Activated CD8-positive, alpha-beta T cell treated with anti-CD3 and anti-CD28 coated beads for 36 hours (primary cell): ENCODE results near the gene MKNK1. TPM values are rescaled to one million over a fixed set of nuclear protein-coding genes. Genes with fewer than 3 reads are reported as not detected.
A peak's percentile ranks its signal among the peaks of the same experiment; 100 is the strongest.

Experiments used
- ATAC-seq: fragments of 200-7000 bp; cut with Tn5 transposase; one replicate; pipeline ENCODE4 v1.10.0; 2021; ENCODE audit warnings: mild to moderate bottlenecking, moderate library complexity
- CTCF ChIA-PET: fragments of 350-600 bp; sonication (Branson Sonifier 250); formaldehyde crosslinking; loops from one replicate; lab custom pipeline; 2021; ENCODE audit warnings: antibody characterized with exemption; lab: Charles Lee
- POLR2A ChIA-PET: fragments of 350-600 bp; sonication (Branson Sonifier 250); formaldehyde crosslinking; loops from one replicate; lab custom pipeline; 2021; ENCODE audit warnings: antibody characterized with exemption; lab: Charles Lee
- DNase-seq: peaks from one replicate; pipeline ENCODE4 v3.0.0-alpha.2; 2020
- H3K27ac Mint-ChIP-seq: one replicate; pipeline ENCODE4 v1.8.0; 2021; ENCODE audit warnings: mild to moderate bottlenecking, mixed read lengths
- H3K27me3 Mint-ChIP-seq: one replicate; pipeline ENCODE4 v1.8.0; 2021; ENCODE audit warnings: mixed read lengths
- H3K36me3 Mint-ChIP-seq: one replicate; pipeline ENCODE4 v1.8.0; 2021; ENCODE audit warnings: low read depth, mixed read lengths
- H3K4me1 Mint-ChIP-seq: one replicate; pipeline ENCODE4 v1.8.0; 2021; ENCODE audit warnings: low read depth, mixed read lengths
- H3K4me3 Mint-ChIP-seq: one replicate; pipeline ENCODE4 v1.8.0; 2021; ENCODE audit warnings: mild to moderate bottlenecking, moderate library complexity, mixed read lengths
- H3K9me3 Mint-ChIP-seq: one replicate; pipeline ENCODE4 v1.8.0; 2021; ENCODE audit warnings: mixed read lengths
- CTCF ChIP-seq: fragments of 200-600 bp; IDR thresholded peaks from one replicate; pipeline ENCODE4 v1.8.0; 2022; ENCODE audit warnings: antibody characterized with exemption, mild to moderate bottlenecking
- intact Hi-C: fragments of 100-400 bp; cut with micrococcal nuclease; formaldehyde crosslinking; loops from one replicate; pipeline ENCODE4 v1.10.0; 2022
- total RNA-seq, 2 experiments: library from RNA; stranded (reverse); gene quantifications; one replicate each; pipeline ENCODE4 v1.2.3, GENCODE V29; 2021

MKNK1 gene
- total RNA-seq, 2 experiments from 2014 or later, result 31.1 to 35.5 TPM

- no peaks in the 10 kb centered on the region for H3K36me3 Mint-ChIP-seq
- H3K4me1 Mint-ChIP-seq, result peaks cover 14% of the 10 kb centered on the region
- DNase-seq (no peak), ATAC-seq (no peak)
- no peak overlapping the region for H3K27ac Mint-ChIP-seq
- H3K4me3 Mint-ChIP-seq, result no peak overlapping the region
- intact Hi-C loops, result loop anchor here (5.0 kb wide), 1 partner anchor 181 kb away; the partner anchor contains the start of gene EFCAB14
- POLR2A ChIA-PET, result interaction anchor here (1.8 kb wide), 1 partner anchor 56 kb away, joined by 3 read pairs; no protein-coding TSS in a partner anchor
- CTCF ChIA-PET, result interaction anchor here (1.5 kb wide), 1 partner anchor 35 kb away, joined by 4 read pairs; no protein-coding TSS in a partner anchor
- H3K9me3 Mint-ChIP-seq, result no peaks in the 10 kb centered on the region
- H3K27me3 Mint-ChIP-seq, result peaks cover 13% of the 10 kb centered on the region
- TF ChIP-seq CTCF, result no peak
These were observed 67.5 kb downstream of the MKNK1 start for GRCh38 chr1:46536527-46536926.

GRCh38 chr1:46535063-46535462 lies 69.0 kb downstream of the MKNK1 start:
- Mint-ChIP-seq H3K4me3 (no peak overlapping the region), H3K27ac (no peak overlapping the region), H3K36me3 (no peaks in the 10 kb centered on the region), H3K9me3 (no peaks in the 10 kb centered on the region), H3K4me1 (peaks cover 16% of the 10 kb centered on the region), H3K27me3 (peaks cover 12% of the 10 kb centered on the region)
- POLR2A ChIA-PET, result interaction anchor here (0.7 to 1.3 kb wide), 3 partner anchors 11 to 81 kb away, joined by 3 to 6 read pairs (median 3); no protein-coding TSS in a partner anchor
- DNase-seq (peak; percentile 58), ATAC-seq (no peak)
- intact Hi-C loops, result loop anchor here (5.0 kb wide), 1 partner anchor 182 kb away; the partner anchor contains the start of gene EFCAB14
- CTCF ChIA-PET, result interaction anchor here (0.9 to 4.1 kb wide), 10 partner anchors 11 to 190 kb away, joined by 3 to 26 read pairs (median 4); no protein-coding TSS in a partner anchor
- TF ChIP-seq CTCF, result no peak

- CTCF ChIA-PET, result interaction anchor here (0.5 to 4.1 kb wide), 17 partner anchors 9 to 192 kb away, joined by 3 to 26 read pairs (median 5); partner anchors contain the start of gene MOB3C
- POLR2A ChIA-PET, result interaction anchor here (0.7 to 1.1 kb wide), 3 partner anchors 89 to 187 kb away, joined by 3 read pairs; no protein-coding TSS in a partner anchor
- TF ChIP-seq CTCF, result no peak
- Mint-ChIP-seq H3K27me3 (peaks cover 24% of the 10 kb centered on the region), H3K4me3 (peak overlapping the region; percentile 68), H3K9me3 (no peaks in the 10 kb centered on the region), H3K36me3 (no peaks in the 10 kb centered on the region), H3K27ac (peak overlapping the region; percentile 73), H3K4me1 (peaks cover 28% of the 10 kb centered on the region)
- ATAC-seq (peak; percentile 38), DNase-seq (peak; percentile 53)
- intact Hi-C loops, result loop anchor here (5.0 kb wide), 1 partner anchor 194 kb away; no protein-coding TSS in a partner anchor
These were observed 70.7 kb downstream of the MKNK1 start for GRCh38 chr1:46533179-46533864.

GRCh38 chr1:46532498-46533178 lies 71.4 kb downstream of the MKNK1 start:
- H3K36me3 Mint-ChIP-seq, result no peaks in the 10 kb centered on the region
- peak; percentile 71 for TF ChIP-seq CTCF
- CTCF ChIA-PET, result interaction anchor here (0.5 to 4.1 kb wide), 16 partner anchors 10 to 193 kb away, joined by 3 to 26 read pairs (median 5); partner anchors contain the start of gene MOB3C
- ATAC-seq, result peak; percentile 68
- intact Hi-C loops, result loop anchor here (5.0 kb wide), 1 partner anchor 195 kb away; no protein-coding TSS in a partner anchor
- peaks cover 28% of the 10 kb centered on the region for H3K27me3 Mint-ChIP-seq
- POLR2A ChIA-PET, result interaction anchor here (0.7 to 1.1 kb wide), 3 partner anchors 89 to 188 kb away, joined by 3 read pairs; no protein-coding TSS in a partner anchor
- peak; percentile 80 for DNase-seq
- H3K4me3 Mint-ChIP-seq, result peak overlapping the region; percentile 22
- peaks cover 31% of the 10 kb centered on the region for H3K4me1 Mint-ChIP-seq
- H3K9me3 Mint-ChIP-seq, result no peaks in the 10 kb centered on the region
- H3K27ac Mint-ChIP-seq, result no peak overlapping the region
